GM23248 (cell line): Measurements from ENCODE around the gene ACAN.

Experiments
- EZH2 ChIP-seq: fragments of 200-600 bp; sonication (generic); IDR thresholded peaks from 2 replicates; pipeline ENCODE4 v1.6.1; 2018; ENCODE audit warnings: antibody characterized with exemption, mild to moderate bottlenecking; ENCODE audit not compliant: insufficient read depth, poor library complexity, severe bottlenecking
- EZH2phosphoT487 ChIP-seq: fragments of 200-600 bp; sonication (generic); IDR thresholded peaks from 2 replicates; pipeline ENCODE4 v1.6.1; 2018; ENCODE audit warnings: antibody characterized with exemption, moderate library complexity, mild to moderate bottlenecking, low read depth; ENCODE audit not compliant: insufficient read depth

DNA sequence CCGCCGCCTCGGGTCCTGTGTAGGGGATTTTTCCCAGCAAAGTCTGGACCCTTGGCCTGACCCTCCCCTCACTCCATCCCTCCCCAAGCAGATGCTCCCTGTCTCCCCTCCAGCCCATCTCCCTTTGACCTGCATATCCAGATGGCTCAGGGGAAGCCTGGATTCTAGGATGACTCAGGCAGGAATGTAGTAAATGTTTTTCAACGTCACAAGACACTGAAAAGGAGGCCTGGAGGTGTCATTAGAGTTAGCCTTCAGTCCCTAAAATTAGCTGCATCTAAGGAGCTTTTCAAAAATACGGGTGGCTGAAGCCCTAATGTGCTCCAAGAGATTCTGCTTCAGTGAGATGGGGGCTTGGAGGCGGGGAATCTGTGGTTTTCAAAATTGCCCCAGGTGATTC, 7.2 kb downstream of the ACAN start:
- TF ChIP-seq EZH2: no peak
- no peak for TF ChIP-seq EZH2phosphoT487
